NCI-H69 (cell line): ENCODE data around the gene ZNF784.

Source experiments
- DNase-seq: peaks from one replicate; lab custom pipeline; 2025; lab: John Stamatoyannopoulos, UW

The ZNF784 gene

GRCh38 chr19:55624109-55625003 is at the start of gene ZNF784:
Gene ZNF784, minus strand, starts transcription at chr19:55624566. Its CDS starts 5 bp downstream, at chr19:55624561.
- DNase-seq: peak; percentile 97

DNA sequence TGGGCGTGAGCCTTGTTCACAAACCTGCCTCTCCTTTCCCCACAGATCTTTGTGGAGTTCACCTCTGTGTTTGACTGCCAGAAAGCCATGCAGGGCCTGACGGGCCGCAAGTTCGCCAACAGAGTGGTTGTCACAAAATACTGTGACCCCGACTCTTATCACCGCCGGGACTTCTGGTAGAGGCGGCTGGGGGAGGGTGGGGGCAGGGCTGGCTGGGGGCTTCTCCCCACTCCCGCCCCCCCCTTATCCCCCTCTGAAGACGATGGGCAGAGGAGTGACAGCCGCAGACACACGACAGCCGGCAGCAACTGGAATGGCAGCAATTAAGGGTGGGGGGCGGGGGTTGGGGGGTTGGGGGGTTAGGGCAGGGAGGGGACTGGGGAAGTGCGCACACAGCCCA is 49.5 kb upstream of the ZNF784 start:
- DNase-seq: no peak

DNA sequence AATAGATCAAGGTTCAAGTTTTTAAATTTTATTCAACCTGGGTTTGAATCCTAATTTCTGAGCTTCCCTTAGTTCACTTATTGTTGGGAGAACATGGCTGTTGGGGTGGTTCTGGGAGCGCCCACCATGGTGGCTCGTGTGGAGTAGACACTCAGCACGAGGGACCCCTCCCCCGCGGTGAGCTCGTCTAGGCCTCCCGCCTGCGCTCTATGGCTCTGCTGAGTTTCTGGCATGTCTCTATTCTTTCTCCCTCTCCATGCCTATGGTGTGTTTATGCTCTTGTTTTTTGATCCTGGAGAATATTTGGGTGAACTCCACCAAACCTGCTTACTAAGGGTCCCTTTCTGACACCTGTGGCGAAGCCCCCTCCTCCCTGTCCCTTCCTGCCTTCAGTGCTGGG is 49.1 kb upstream of the ZNF784 start:
- peak; percentile 27 for DNase-seq

GRCh38 chr19:55672418-55672817 is 48.1 kb upstream of the ZNF784 start:
- no peak for DNase-seq

DNA sequence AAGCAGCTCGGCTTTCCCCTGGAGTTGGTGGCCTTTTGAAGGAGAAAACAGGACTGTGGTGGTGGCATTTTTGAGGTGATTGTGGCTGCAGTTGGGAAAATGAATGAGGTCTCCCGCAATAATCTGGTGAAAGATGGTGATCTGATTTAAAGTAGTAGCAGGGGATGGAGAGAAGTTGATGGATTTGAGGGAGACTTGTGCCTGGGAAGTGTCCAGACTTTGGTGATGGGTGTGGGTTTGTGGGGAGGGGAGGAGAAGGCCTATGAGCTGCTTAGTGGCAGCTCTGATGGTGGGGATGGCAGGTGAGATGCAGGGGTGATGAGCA is 46.6 kb upstream of the ZNF784 start:
- no peak for DNase-seq

- peak; percentile 44 for DNase-seq
Observed at GRCh38 chr19:55670280-55671053, 46.1 kb upstream of the ZNF784 start.

GRCh38 chr19:55669418-55670279 is 45.3 kb upstream of the ZNF784 start:
- DNase-seq: no peak

- no peak for DNase-seq
Observed at GRCh38 chr19:55668603-55669348, 44.4 kb upstream of the ZNF784 start.

DNA sequence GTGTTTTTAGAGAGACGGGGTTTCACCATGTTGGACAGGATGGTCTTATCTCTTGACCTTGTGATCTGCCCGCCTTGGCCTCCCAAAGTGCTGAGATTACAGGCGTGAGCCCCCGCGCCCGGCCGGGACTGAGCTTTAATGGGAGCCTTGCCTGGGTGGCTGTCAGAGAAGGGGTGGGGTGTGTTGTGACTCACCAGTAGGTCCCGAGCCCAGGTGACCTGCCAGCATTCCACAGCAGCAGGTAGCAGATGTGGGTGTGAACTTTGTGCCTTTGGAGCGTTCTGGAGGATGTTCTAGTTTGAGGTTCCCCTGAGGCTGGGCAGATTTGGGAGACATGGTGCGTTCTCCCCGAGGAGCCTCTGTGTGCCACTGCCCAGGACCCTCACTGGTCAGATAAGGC is 43.6 kb upstream of the ZNF784 start:
- no peak for DNase-seq

DNA sequence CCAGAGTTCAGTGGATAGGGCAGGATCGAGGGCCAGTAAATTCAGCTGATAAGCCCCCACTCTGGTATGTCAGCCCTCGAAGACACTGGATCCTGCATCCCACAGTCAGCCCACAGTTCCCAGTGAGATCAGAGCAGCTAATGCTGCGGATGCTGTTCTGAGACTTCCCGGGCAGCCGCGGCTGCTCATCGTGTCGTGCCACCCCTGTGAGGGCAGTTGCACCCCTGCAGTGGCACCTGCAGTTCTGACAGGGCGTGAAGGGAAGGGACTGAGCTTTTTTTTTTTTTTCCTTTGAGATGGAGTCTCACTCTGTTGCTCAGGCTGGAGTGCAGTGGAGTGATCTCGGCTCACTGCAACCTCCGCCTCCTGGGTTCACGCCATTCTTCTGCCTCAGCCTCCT is 43.1 kb upstream of the ZNF784 start:
- no peak for DNase-seq

- no peak for DNase-seq
Observed at GRCh38 chr19:55667006-55667381, 42.6 kb upstream of the ZNF784 start.

- no peak for DNase-seq
Observed at GRCh38 chr19:55666343-55667005, 42.1 kb upstream of the ZNF784 start.

- DNase-seq: no peak
Observed at GRCh38 chr19:55663846-55664536, 39.6 kb upstream of the ZNF784 start.

GRCh38 chr19:55661826-55662225 is 37.5 kb upstream of the ZNF784 start:
- no peak for DNase-seq

GRCh38 chr19:55660991-55661390 is 36.6 kb upstream of the ZNF784 start:
- no peak for DNase-seq

- DNase-seq: no peak
Observed at GRCh38 chr19:55660404-55660803, 36.0 kb upstream of the ZNF784 start.

GRCh38 chr19:55659822-55660221 is 35.5 kb upstream of the ZNF784 start:
- no peak for DNase-seq

DNA sequence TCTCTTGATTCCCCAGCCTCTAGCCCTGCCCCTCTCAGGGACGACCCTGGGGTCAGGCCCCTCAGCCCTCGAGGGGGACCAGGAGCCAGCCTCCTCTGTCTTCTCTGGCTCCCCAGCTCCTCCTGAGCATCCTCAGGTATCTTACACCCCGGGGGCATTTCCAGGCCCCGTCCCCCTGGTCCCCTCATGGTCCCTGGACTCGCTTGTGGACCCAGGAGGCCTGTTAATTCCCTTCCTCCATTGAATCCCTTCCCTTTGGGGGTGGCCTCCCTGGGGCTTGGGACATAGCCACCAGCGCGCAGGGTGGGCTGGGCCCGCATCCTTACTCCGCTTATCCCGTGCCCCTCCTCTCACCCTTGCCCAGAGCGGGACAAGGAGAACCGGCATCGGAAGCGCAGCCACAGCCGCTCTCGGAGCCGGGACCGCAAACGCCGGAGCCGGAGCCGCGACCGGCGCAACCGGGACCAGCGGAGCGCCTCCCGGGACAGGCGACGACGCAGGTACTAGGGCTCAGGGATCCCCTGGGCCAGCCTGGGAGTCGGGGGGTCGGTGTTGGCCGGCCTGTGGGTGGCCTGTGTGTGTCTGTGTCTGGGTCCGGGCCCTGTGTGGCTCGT is 34.6 kb upstream of the ZNF784 start:
- DNase-seq: no peak

DNA sequence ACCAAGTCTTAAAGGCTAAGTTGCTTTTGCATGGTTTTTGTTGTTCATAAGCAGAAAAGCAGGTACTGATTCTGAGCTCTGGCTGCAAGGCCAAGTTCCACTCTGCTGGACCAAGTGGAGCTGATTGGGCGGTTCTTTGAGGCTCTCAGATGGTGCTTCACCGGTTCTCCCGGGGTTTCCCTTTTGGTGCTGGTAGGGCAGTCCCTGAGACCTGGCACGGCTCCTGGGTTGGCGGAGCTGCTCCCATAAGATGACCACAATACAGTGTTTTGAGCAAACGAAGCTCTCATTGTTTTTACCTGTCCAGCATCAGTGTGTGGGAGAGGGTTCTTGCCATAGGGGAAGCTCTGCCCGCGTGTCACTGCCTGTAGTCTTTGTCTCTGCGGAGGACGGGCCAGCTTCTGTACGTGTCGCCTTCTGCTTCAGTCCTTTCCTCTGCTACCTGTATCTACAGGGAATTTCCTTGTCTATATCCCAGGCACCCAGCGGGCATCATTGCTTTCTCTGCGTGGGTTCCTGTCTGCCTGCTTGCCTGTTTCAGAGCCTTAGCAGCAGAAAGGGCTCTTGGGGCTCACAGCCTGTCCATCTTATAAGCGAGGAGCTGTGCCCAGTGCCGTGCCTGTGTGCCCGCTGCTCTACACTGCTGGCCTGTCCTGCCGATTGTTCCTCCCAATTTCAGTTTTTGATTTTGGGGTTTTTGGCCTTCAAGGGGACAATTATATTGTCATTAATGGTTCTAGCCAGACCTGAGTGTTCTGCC is 32.8 kb upstream of the ZNF784 start:
- no peak for DNase-seq
